Transverse colon (tissue), 3 donors: ENCODE data around the gene RNF130.

Experiments
- POLR2A ChIP-seq: fragments of 450-650 bp; IDR thresholded peaks from one replicate; pipeline ENCODE4 v1.6.1; 2016; ENCODE audit warnings: antibody characterized with exemption, mild to moderate bottlenecking, moderate library complexity
- TF ChIP-seq, protein P1 (sequence below), 5 experiments: fragments of 200-600 bp in 3 of 5; fragments of 450-650 bp in 2 of 5; sonication (generic) in 3 of 5; IDR thresholded peaks; 1 replicate in 2 of 5; 2 replicates in 3 of 5; pipeline ENCODE4 v1.5.1; 2016 to 2017; ENCODE audit warnings: antibody characterized with exemption in 5 of 5, inconsistent platforms in 3 of 5, mild to moderate bottlenecking in 2 of 5, moderate library complexity in 1 of 5

DNA sequence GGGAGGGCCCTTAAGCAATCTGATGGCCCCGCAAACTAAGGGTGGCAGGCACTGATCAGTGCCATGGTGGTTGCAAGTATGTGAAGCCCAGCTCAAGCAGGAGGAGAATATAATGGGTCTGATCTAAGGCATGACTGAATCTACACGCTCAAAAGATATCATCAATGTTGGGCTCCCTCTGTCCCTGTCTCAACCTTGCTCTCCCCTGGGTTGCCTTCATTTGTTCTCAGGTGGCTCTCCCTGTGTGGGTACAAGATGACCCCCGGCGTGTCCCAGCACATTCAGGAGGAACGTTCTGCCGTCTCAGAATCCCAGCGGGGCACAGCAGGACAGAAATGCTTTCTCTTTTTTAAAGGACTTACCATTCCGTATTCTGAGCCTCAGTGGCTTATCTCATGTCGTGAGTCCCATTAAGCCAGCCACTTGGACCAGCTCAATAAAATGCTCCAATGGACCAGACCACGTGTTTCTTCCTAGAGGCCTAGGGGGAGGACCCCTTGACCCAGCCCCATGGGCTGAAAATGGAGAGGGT is 12.0 kb upstream of the RNF130 start:
- no peak for TF ChIP-seq POLR2A
- TF ChIP-seq, protein P1, sequence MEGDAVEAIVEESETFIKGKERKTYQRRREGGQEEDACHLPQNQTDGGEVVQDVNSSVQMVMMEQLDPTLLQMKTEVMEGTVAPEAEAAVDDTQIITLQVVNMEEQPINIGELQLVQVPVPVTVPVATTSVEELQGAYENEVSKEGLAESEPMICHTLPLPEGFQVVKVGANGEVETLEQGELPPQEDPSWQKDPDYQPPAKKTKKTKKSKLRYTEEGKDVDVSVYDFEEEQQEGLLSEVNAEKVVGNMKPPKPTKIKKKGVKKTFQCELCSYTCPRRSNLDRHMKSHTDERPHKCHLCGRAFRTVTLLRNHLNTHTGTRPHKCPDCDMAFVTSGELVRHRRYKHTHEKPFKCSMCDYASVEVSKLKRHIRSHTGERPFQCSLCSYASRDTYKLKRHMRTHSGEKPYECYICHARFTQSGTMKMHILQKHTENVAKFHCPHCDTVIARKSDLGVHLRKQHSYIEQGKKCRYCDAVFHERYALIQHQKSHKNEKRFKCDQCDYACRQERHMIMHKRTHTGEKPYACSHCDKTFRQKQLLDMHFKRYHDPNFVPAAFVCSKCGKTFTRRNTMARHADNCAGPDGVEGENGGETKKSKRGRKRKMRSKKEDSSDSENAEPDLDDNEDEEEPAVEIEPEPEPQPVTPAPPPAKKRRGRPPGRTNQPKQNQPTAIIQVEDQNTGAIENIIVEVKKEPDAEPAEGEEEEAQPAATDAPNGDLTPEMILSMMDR (IDR thresholded peaks at IDR 0.05): no peak
